ENCODE data around the gene C5orf47.

C5orf47 gene

GRCh38 chr5:173988554-173989431, at the start of gene C5orf47:
Gene C5orf47 (plus strand): TSS chr5:173989170. CDS start chr5:173989264, 94 bp downstream.
- no peak for DNase-seq (ENCODE audit: low spot score)

- DNase-seq (ENCODE audit: low spot score) = no peak
Observed at GRCh38 chr5:173940269-173940668, 48.7 kb upstream of the C5orf47 start.

GRCh38 chr5:173941102-173941501, 47.9 kb upstream of the C5orf47 start:
- no peak for DNase-seq (ENCODE audit: low spot score)

- DNase-seq (ENCODE audit: low spot score) = no peak
Observed at GRCh38 chr5:173941758-173942401, 47.1 kb upstream of the C5orf47 start.

- DNase-seq (ENCODE audit: low spot score) = no peak
Observed at GRCh38 chr5:173944511-173944910, 44.5 kb upstream of the C5orf47 start.

GRCh38 chr5:173945160-173945559, 43.8 kb upstream of the C5orf47 start:
- DNase-seq (ENCODE audit: low spot score) = no peak

GRCh38 chr5:173946323-173946722, 42.6 kb upstream of the C5orf47 start:
- DNase-seq (ENCODE audit: low spot score) = no peak

- DNase-seq (ENCODE audit: low spot score) = no peak
Observed at GRCh38 chr5:173950829-173951228, 38.1 kb upstream of the C5orf47 start.

GRCh38 chr5:173953528-173954090, 35.4 kb upstream of the C5orf47 start:
- DNase-seq (ENCODE audit: low spot score) = no peak

GRCh38 chr5:173954671-173955521, 34.1 kb upstream of the C5orf47 start:
- DNase-seq (ENCODE audit: low spot score) = no peak

- no peak for DNase-seq (ENCODE audit: low spot score)
Observed at GRCh38 chr5:173960986-173961385, 28.0 kb upstream of the C5orf47 start.

- DNase-seq (ENCODE audit: low spot score) = no peak
Observed at GRCh38 chr5:173961418-173961817, 27.6 kb upstream of the C5orf47 start.

GRCh38 chr5:173962436-173962972, 26.5 kb upstream of the C5orf47 start:
- no peak for DNase-seq (ENCODE audit: low spot score)

- no peak for DNase-seq (ENCODE audit: low spot score)
Observed at GRCh38 chr5:173963182-173963838, 25.7 kb upstream of the C5orf47 start.

GRCh38 chr5:173963867-173964441, 25.0 kb upstream of the C5orf47 start:
- DNase-seq (ENCODE audit: low spot score) = no peak

GRCh38 chr5:173964506-173964905, 24.5 kb upstream of the C5orf47 start:
- DNase-seq (ENCODE audit: low spot score) = no peak

- no peak for DNase-seq (ENCODE audit: low spot score)
Observed at GRCh38 chr5:173967241-173967640, 21.7 kb upstream of the C5orf47 start.

- no peak for DNase-seq (ENCODE audit: low spot score)
Observed at GRCh38 chr5:173968154-173968797, 20.7 kb upstream of the C5orf47 start.

GRCh38 chr5:173969167-173970049, 19.6 kb upstream of the C5orf47 start:
- no peak for DNase-seq (ENCODE audit: low spot score)

Measured in germinal center (tissue), 1 donor.